GM19397 (cell line): ENCODE measurements around the gene MYEOV.

Experiments
- ATAC-seq: cut with Tn5 transposase; IDR thresholded peaks from one replicate; pipeline ENCODE4 v1.9.1; 2021; ENCODE audit warnings: mild to moderate bottlenecking, moderate library complexity; ENCODE audit not compliant: unreplicated experiment

Gene MYEOV

DNA sequence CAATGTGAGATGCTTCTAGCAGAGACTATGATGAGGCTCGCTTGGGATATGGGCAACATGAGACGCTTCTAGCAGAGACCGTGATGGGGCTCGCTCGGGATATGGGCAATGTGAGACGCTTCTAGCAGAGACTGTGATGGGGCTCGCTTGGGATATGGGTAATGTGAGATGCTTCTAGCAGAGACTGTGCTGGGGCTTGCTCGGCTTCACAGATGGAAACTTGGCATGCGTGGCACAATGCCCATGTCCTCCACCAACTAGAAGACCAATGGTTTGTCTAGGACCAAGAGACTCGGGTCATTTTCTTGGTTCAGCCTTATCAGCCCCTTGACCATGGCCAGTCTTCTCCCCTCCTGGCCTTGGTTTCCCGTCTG lies 7.1 kb downstream of the MYEOV start:
- no peak for ATAC-seq

DNA sequence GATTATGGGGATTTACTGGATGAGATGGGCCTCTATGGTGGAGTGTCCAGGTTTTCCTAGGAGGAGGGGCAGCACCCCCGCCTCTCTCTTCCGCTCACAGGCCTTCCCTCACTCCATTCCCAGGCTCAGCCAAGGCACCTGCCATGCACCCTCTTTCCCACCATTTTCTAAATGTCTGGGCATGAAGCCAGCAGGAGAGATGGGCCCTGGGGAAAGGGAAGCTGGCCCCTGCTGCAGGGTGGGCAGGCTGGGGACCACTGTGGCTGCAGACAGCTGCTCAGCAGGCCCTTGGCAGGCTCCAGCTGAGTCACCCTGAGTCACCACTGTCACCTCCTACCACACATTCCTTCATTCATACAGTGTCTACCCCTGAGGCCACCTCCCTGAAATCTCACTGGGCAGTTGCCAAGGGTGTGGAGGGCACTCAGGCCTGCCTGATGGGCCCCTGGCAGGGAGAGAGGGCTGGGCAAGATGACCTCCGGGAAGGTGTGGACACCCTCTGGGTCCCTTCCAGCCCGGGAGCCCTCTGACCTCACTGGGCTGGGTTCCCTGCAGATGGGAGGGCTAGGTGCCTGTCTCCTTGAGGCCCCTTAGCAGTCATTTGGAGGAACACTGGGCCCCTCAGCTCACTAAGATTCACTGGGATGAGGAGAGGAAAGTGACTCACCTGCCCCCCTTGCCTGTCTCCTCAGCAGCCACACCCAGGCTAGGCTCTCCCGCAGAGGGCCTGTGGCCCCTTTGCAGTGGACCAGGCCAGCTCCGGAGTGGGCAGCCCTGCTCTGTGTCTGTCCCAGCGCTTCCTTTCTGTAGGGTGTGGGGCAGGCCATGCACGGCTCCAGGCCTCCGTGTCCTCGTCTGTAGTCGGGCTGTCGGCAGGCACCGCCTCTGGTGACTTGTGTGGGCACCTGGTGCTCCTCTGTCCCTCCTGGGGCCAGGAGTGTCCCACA lies 7.8 kb downstream of the MYEOV start:
- ATAC-seq: no peak

DNA sequence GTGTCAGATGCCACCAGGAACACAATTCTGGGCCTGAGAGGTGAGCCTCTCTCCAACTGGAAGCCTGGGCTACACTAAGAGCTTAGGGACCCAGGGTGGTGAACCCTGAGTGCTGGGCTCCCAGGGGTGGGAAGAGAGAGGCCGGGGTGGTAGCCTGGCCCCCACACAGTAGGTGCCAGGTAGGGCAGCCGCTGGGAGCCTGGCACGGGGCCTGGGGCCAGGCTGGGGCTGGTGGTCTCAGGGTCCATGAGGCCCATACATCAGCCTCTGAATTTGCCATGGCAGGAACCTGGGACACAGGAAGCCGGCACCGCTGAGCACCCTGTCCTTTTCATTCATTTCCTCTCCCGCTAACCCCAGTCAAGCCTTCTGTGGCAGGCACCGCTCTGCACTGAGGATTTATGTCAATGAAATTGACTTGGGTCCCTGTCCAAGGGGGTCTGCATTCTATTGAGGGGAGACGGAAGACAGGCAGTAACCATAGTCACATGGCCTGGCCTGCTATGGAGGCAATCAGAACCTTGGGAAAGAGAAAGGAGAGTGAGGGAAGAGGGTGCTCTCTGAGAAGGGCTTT lies 8.6 kb downstream of the MYEOV start:
- no peak for ATAC-seq

DNA sequence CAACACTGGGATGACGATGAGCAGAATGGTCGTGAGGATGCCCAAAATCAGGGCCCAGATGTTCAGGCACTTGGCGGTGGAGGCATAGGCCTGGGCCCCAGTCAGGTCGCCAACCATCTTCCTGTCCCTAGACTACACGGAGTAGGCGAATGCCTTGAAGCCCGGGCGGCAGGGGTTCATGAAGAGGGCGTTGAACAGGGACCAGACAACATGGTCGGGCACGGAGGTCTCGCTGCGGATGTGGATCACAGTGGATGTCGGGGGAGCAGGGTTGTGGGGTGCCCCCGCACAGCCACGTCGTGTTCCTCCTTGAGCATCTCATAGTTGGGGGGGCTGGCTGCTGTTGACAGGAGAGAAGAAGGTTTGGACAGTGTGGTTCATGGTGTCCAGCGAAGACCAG lies 9.5 kb downstream of the MYEOV start:
- no peak for ATAC-seq

DNA sequence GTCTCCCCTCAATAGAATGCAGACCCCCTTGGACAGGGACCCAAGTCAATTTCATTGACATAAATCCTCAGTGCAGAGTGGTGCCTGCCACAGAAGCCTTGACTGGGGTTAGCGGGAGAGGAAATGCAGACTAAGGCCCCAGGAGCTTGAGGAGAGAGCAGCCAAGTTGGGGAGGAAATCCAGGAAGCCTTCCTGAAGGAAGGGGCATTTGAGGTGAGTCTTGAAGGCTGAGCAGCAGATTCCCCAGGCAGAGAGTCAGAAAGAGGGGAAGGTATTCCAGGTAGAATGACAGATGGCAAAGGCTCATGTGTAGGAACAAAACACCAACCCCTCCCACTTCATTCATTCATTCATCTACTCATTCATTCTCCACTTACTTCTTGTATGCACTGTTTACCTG lies 10.3 kb downstream of the MYEOV start:
- ATAC-seq: no peak

DNA sequence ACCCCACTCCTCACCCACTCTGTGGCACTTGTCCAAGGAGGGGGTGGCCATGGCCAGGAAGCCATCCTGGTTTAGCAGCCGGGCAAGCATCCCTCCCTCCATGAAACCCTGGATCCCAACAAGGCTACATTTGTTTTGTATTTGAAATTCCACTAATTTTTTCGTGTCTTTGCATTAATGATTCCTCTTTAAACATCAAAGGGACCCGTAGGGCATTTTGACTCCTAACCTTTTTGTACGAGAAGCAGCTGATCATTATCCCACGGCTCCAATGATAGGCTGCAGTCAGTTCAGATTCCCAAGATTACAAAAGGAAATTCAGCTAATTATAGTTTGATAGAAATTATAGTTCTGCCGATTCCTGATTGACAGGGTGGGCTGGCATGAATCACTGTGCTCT lies 10.7 kb downstream of the MYEOV start:
- ATAC-seq: no peak

DNA sequence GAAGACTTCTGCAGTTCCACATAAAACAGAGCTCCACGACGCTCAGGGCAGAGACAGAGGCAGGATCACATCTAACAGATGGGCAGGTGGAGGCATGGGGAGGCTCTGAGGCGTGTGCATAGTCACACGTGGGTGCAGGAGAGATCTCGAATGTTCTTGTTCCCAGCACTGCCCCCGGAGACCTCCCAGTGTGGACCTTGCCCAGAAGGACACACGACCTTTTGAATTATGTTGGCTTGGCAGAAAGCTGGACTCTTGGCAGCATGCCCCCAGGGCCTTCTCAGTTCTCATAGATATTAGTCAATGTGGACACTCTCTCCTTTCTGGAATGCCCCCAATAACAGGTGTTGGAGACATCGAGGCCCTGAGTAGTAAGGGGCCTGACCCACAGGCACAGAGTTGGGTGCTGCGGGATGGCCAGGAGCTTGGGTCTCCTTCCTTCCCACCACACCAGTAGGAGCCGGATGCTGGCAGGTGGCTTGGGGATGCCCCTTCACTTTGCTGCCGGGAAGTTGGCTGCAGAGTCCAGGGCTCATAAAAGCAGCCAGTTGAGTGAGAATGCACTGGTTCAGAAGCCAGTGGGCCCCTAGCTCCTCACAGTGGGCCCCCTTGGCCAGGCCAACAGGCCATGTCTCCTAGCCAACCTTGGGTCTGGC lies 12.1 kb downstream of the MYEOV start:
- ATAC-seq: no peak

DNA sequence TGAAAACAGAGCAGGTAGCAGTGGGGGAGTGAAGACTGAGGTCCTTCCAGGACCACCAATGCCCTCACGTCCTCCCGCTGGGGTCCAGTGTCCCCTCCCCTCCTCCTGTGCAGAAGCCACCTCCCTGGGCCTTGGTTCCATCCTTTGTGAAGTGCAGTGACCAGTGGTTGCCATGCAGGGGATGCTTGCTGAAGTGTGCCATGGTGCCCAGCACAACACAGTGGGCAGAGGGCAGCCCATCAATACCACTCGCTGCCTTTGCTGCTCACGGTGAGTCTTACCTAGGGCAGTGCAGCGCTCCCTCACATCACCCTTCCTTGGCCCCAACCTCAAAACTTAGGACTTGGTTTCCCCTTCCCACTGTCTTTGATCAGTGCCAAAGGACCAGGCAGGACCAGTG lies 12.9 kb downstream of the MYEOV start:
- no peak for ATAC-seq

DNA sequence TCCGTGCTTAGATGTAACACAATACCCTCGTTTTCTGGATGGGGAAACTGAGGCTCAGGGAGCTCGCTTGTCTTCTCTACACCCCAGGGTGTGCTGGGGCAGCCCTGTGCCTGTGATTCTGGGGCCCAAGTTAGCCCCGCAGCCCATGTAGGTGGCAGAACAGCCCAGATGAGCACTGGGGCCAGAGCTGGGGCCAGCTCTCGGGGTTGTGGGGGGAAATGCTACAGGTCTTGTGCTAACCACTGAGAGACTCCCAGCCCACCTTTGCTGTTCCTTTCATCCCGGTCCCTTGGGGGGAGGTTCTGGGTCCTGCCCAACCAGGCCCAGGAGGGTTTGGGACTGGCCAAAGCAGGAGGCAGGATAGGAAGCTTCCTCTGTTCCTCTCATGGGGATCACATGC lies 13.5 kb downstream of the MYEOV start:
- no peak for ATAC-seq

DNA sequence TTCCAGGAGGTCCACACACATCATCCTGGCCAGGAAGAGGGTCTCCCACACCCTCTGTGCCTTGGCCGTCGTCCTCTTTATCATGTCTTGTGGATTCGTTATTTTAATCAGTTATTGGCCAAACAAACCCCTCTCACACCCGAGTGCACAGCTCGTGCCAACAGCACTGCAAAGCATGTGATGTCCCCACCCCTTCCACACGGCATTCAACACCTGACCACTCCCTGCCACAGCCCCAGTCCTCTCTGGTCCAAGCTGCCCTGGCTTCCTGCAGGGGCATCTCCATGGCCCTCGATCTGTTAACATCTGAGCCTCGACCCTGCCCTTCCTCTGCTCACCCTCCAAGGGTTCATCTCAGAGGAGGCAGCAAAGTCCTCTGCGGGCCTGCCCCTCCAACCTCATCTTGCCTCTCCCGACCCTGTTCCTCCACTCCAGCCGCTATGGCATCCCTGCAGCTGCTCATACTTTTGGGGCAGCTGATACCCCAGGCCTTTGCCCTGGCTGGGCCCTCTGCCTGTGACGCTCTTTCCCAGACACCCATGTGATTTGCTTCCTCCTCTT lies 14.0 kb downstream of the MYEOV start:
- ATAC-seq: no peak

DNA sequence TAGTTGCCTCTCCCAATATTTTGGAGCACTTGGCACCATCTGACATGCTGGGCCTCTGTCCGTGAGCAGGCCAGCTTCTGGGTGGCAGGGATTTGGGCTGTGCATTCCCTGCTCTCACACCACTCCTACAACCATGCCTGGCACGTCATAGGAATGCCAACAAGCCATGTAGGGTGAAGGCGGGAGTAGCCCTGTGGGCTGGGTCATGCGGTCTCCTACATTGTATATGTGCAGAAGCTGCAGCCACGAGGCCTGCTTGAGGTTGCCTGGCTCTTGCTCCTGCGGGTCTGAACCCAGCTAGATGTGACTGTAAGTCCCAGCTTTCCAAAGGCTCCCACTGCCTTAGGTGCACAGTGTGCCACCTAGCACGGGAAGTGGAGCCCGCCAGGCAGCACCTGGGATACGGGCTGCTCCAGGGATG lies 14.5 kb downstream of the MYEOV start:
- ATAC-seq: no peak

DNA sequence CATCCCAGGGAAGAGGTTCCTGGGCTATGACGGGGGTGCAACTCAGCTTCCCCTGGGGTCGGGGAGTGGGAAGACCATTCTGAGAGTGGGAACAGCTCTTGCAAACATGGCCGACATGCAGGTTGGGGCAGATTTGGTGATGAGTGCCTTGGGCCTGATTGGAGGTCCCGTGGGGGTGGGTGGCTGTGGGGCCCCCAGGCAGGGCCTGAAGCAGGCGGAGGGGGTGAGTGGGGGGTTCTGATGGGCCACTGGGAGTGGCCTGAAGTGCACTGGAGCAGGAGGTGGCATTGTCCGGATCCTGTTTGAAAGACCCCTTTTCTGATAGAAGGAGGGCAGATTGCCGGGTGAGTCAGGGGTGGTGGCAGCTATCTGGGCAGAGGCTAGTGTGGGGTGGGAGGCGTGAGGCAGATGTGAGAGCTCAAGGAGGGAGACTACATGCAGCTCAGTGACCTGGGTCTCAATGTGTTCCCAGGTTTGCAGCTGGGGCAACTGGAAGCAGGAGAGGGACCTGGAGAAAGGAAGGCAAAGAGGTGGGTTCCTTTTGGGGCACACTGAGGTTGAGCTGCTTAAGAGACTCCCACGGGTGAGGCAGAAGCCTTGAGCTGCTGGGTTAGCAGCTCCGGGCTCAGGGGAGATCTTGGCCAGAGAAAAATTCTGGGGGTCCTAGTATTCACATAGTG lies 15.1 kb downstream of the MYEOV start:
- no peak for ATAC-seq

DNA sequence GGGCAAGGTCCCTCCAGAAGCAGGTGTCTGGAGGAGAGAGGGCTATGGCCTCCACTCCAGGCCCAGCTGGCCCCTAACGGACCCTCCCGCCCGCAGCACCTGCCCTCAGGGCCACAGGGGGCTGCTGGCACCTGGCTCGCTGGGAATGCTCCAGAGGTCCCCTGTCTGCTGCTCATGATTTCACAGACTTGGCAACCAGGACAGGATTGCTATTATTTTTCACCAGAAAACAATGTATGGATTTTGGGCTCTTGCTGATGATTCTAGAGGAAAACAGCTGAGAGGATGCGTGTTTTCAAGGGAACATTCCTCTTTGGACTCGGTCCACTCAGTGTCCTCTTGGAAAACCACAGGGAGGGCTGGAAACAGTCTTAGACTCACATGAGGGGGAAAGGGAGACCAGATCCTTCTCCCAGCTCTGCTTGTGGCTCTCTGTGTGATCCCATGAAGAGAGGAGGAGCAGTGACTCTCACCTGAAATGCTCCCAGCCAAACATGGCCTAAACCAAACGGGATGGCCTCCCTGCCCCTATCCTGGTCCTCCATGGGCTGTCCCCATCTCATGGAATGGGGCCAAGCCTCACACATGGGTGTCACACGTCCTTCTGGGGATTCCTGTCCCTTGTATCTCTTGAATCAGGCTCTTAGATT lies 15.8 kb downstream of the MYEOV start:
- ATAC-seq: no peak

DNA sequence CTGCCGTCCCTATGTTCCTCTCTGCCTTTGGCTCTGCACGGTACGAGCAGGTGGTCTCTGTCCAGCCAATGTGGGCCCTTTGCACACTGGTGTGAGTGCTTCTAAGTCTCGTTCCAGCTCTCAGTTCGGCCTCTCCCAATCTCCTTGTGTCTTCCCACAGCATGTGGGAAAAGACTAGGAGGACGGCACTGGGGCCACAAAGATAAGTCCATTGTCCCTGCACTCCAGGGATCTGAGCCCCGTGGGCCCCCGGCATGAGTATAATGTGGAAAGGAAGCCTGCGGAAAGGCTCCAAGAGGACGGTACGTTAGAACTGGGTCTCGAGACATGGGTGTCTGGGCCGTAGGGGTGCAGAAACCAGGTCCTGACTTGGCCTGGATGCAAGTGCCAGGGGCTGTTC lies 16.4 kb downstream of the MYEOV start:
- ATAC-seq: no peak

DNA sequence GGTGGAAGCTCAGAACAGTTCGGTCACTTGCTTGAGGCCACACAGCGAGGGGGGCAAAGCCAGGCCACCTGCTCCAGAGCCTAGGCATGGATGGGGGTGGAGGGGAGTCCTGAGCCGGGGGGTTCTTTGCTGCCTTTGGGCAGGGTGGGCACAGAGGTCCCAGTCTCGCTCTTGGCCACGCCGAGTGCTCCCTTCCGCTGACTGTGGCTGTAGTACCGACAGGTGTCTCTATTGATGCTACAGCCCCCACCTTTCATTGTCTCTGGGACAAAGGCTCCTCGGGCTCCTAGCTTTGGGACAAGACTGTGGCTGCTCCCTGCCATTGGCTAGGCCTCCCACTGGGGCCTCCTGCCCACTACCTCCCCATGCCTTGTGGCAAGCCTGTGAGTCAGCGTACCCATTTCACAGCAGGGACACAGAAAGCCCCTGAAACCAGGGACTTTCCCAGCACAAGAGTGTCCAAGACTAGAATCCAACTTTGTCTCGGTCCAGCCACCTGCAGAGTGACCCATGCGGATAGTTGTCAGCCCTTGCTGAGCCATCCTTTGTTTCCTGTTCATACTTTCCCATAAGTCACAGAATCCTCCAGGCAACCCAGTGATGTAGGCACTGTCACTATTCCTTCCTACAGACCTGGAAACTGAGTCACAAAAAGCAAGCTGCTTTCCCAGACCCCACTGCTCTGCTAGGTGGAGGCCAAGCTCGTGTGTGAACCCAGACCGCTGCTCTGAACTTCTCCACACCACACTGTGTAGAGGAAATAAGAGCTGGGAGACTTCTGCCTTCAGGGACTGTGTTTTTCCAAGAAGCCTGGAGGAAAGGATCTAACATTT lies 17.2 kb downstream of the MYEOV start:
- no peak for ATAC-seq

DNA sequence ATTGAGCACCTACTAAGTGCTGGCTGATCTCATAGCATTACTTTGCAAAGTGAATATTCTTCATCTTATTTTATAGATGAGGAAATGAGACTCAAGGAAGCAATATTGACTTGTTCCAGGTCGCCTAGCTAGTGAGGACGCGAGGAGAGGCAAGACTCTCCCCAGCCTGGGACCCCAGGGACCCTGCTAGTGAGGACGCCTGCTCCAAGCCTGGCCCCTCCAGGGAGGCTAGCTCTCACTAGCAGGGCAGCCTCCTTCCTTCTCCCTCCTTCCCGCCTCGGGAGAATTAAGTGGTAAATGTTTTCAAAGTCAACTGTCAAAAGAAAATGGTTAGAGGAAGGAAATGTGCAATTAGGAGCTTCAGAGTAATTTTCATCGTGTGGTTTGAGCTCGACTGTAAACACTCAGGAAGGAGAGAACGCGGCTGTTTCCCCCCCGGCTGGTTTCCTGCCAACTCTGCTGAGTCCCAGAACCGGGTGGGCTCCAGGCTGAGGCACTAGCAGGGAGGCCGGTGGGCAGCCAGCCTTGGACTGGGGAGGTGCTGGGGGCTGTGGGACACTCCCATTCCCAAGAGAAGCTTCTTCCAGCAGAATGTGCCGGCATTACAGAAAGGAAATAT lies 17.9 kb downstream of the MYEOV start:
- no peak for ATAC-seq

DNA sequence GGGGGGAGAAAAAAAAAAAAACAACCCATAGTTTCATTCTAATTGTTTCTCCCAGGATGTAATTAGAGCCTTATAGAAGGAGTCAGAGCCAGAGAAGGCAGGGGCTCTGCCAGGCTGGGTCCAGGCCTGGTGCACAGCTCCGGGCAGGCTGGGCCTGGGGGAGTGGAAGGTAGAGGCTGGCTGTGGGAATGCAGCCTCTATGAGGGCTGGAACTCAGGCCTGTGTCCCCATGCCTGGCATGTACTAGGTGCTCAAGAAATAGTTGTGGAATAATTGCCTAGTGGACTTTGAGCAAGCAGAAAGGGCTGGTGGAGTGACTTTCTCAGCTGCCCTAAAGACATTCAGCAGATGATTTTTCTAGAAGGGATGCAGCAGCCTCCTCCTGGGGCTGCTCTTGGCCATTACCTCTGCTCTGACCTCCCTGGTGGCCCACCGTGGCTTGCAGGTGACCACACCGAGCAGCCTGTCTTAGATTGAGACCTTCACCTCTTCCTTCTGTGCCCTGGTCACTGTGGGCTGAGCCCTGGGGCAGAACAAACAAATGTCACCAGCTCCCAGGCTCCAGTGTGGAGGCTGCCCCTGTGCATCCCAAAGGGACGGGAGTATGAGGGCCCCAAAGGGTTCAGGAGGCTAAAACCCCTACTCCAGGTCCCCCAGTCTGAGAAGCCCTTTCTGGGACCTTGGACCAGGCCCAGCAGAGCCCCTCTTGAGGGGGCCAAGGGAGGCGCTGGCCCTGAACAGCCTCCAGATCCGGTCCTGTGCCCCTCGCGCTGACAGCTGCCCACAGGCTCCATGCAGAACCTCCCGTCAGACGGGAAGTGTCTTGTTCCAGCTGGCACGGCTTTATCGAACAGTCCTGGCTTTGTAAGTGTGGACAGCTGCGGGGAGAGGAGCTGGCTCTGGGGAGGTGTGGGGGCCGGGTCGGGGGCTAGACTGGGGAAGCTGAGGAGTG lies 18.8 kb downstream of the MYEOV start:
- no peak for ATAC-seq

DNA sequence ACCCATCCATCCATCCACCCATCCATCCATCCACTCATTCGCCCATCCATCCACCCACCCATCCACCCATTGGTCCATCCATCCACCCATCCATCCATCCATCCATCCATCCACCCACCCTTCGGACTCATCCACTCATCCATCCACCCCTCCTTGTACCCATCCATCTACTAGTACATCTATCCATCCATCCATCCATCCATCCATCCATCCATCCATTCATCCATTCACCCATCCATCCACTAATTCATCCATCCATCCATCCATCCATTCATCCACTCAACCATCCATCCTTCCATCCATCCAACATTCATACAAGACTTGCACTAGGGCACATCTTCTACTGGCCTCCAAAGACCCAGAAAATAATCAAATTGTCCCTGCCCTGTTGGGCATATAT lies 20.0 kb downstream of the MYEOV start:
- no peak for ATAC-seq
